Caco-2 (cell line): ENCODE data around the gene ENTPD2. TPM values are rescaled to one million over a fixed set of nuclear protein-coding genes. Genes with fewer than 3 reads are reported as not detected.

Experiments used
- BruUV-seq: library from RNA; stranded (reverse); fragments of 400-500 nt; replicated peaks from 2 replicates; lab custom pipeline; 2021; lab: Mats Ljungman, UMichigan
- CTCF ChIA-PET: fragments of 300-600 bp; sonication (Branson Sonifier 250); formaldehyde crosslinking; loops from one replicate; lab custom pipeline; 2022; ENCODE audit warnings: antibody characterized with exemption; lab: Charles Lee
- POLR2A ChIA-PET: fragments of 300-600 bp; sonication (Branson Sonifier 250); formaldehyde crosslinking; loops from one replicate; lab custom pipeline; 2022; ENCODE audit warnings: antibody characterized with exemption; lab: Charles Lee
- DNase-seq, 2 experiments: peaks; one replicate each; pipeline versions ENCODE4 v3.0.0 to v3.0.0-alpha.2; 2020 to 2022
- H3K27me3 ChIP-seq: replicated peaks from 2 replicates; pipeline ENCODE4 v1.6.0; 2011; ENCODE audit warnings: low read length; ENCODE audit not compliant: control insufficient read depth, insufficient read depth
- H3K36me3 ChIP-seq: 2 replicates; pipeline ENCODE4 v1.5.1; 2011; ENCODE audit warnings: low read length; ENCODE audit not compliant: control insufficient read depth, insufficient read depth
- H3K4me1 ChIP-seq: fragments of 250-450 bp; sonication (Bioruptor Pico); 2 replicates; pipeline ENCODE4 v1.5.1; 2020; ENCODE audit warnings: mild to moderate bottlenecking
- H3K4me3 ChIP-seq: 2 replicates; pipeline ENCODE4 v1.5.1; 2011; ENCODE audit warnings: low read depth, mild to moderate bottlenecking, control low read depth, low read length
- H3K9me3 ChIP-seq: fragments of 250-450 bp; sonication (Bioruptor Pico); 2 replicates; pipeline ENCODE4 v1.5.1; 2020; ENCODE audit warnings: mild to moderate bottlenecking, moderate library complexity
- H3K27ac Mint-ChIP-seq: one replicate; pipeline ENCODE4 v1.8.0; 2022; ENCODE audit warnings: mixed read lengths; ENCODE audit not compliant: unreplicated experiment
- H3K27me3 Mint-ChIP-seq: one replicate; pipeline ENCODE4 v1.8.0; 2022; ENCODE audit warnings: mixed read lengths; ENCODE audit not compliant: insufficient read depth, unreplicated experiment
- H3K36me3 Mint-ChIP-seq: one replicate; pipeline ENCODE4 v1.8.0; 2022; ENCODE audit warnings: mild to moderate bottlenecking, mixed read lengths; ENCODE audit not compliant: insufficient read depth, unreplicated experiment
- H3K4me1 Mint-ChIP-seq: one replicate; pipeline ENCODE4 v1.8.0; 2022; ENCODE audit warnings: low read depth, mixed read lengths; ENCODE audit not compliant: unreplicated experiment
- H3K4me3 Mint-ChIP-seq: one replicate; pipeline ENCODE4 v1.8.0; 2022; ENCODE audit warnings: mild to moderate bottlenecking, moderate library complexity, mixed read lengths; ENCODE audit not compliant: unreplicated experiment
- H3K9me3 Mint-ChIP-seq: one replicate; pipeline ENCODE4 v1.8.0; 2022; ENCODE audit warnings: mixed read lengths; ENCODE audit not compliant: unreplicated experiment
- intact Hi-C: fragments of 100-400 bp; cut with micrococcal nuclease; formaldehyde crosslinking; loops from one replicate; pipeline ENCODE4 v1.10.0; 2022; ENCODE audit not compliant: unreplicated experiment
- total RNA-seq: library from RNA; stranded (reverse); gene quantifications from 2 replicates; pipeline ENCODE4 v1.2.3, GENCODE V29; 2022
- TF ChIP-seq, protein P1 (sequence below), 2 experiments: fragments of 200-600 bp in 1 of 2; IDR thresholded peaks; 1 replicate in 1 of 2; 2 replicates in 1 of 2; pipeline versions ENCODE4 v1.5.1 to v1.8.0; 2011 to 2022; ENCODE audit warnings: antibody characterized with exemption in 1 of 2, control low read depth in 1 of 2, inconsistent platforms in 1 of 2, low read depth in 1 of 2, low read length in 1 of 2, mild to moderate bottlenecking in 1 of 2, moderate library complexity in 1 of 2; ENCODE audit not compliant: insufficient read depth in 1 of 2, severe bottlenecking in 1 of 2, unreplicated experiment in 1 of 2

Gene ENTPD2
- total RNA-seq, 1 experiment from 2014 or later = 2.9 TPM

DNA sequence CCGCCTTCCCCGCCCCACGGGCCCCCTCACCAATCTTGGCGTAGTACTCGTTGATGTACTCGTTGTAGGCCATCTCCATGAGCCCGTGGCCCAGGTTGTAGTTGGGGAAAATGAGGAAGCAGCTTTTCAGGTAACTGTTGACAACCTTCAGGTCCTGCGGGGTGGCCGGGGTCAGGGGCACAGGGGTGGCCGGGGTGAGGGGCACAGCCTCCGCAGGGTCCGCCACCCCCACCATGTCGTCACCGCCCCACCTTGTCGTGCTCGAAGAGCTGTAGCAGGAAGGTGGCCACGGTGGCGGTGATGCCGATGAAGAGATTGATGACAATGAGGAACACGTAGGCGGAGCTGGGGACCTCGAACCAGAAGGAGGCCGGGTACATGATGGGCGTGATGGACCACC is 42.7 kb downstream of the ENTPD2 start:
- H3K27ac Mint-ChIP-seq = no peak overlapping the region
- Histone ChIP-seq H3K36me3 (no peaks in the 10 kb centered on the region; the same call in 1 of the 2 replicates), H3K4me3 (no peak overlapping the region), H3K27me3 (no peaks in the 10 kb centered on the region), H3K4me1 (no peaks in the 10 kb centered on the region), H3K9me3 (no peaks in the 10 kb centered on the region)
- ChIA-PET POLR2A (no interaction called here), CTCF (no interaction called here)
- TF ChIP-seq, protein P1, sequence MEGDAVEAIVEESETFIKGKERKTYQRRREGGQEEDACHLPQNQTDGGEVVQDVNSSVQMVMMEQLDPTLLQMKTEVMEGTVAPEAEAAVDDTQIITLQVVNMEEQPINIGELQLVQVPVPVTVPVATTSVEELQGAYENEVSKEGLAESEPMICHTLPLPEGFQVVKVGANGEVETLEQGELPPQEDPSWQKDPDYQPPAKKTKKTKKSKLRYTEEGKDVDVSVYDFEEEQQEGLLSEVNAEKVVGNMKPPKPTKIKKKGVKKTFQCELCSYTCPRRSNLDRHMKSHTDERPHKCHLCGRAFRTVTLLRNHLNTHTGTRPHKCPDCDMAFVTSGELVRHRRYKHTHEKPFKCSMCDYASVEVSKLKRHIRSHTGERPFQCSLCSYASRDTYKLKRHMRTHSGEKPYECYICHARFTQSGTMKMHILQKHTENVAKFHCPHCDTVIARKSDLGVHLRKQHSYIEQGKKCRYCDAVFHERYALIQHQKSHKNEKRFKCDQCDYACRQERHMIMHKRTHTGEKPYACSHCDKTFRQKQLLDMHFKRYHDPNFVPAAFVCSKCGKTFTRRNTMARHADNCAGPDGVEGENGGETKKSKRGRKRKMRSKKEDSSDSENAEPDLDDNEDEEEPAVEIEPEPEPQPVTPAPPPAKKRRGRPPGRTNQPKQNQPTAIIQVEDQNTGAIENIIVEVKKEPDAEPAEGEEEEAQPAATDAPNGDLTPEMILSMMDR (IDR thresholded peaks at IDR 0.05; ENCODE audit: insufficient read depth in 1 of 2, low read depth in 1 of 2, low read length in 1 of 2, severe bottlenecking in 1 of 2, unreplicated experiment in 1 of 2) = no peak
- no peaks in the 10 kb centered on the region for H3K36me3 Mint-ChIP-seq
- H3K4me3 Mint-ChIP-seq = no peak overlapping the region
- BruUV-seq = no TSS peak
- DNase-seq = no peak
- H3K9me3 Mint-ChIP-seq = no peaks in the 10 kb centered on the region
- H3K27me3 Mint-ChIP-seq = no peaks in the 10 kb centered on the region
- intact Hi-C loops = no loop called here
- no peaks in the 10 kb centered on the region for H3K4me1 Mint-ChIP-seq

DNA sequence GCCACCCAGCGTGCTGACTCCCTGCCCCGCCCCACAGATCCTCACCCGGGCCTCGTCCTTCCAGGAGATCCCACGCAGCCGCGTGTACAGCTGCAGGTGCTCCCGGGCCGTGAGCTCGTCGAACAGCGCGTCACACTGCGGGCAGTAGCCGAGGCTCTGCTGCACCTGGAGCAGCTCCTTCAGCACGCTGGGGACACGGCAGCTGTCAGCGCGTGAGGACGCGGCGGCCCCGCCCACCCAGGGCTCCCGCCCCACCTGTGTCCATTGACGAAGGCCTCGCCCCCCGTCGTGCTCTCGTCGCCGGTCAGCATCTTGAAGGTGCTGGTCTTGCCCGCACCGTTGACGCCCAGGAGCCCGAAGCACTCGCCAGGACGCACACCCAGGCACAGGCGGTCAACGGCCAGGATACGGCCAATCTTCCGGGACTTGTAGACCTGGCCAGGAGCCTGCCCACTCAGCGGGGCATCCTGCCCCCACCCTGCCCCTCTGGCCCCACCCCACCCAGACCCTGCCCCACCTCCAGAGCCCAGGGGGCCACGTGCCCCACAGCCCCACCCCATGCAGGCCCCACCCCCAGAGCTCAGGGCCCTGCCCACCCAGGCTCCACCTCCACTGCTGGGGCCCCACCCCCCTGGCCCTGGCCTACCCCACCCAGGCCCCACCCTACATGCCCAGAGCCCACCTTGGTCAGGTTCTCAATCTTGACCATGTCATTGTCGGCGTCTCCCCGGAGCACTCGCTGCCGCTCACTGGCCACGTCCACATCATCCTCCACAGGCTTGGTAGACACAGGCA is 43.7 kb downstream of the ENTPD2 start:
- no peaks in the 10 kb centered on the region for H3K36me3 Mint-ChIP-seq
- TF ChIP-seq, protein P1 (IDR thresholded peaks at IDR 0.05; ENCODE audit: insufficient read depth in 1 of 2, low read depth in 1 of 2, low read length in 1 of 2, severe bottlenecking in 1 of 2, unreplicated experiment in 1 of 2) = no peak
- no TSS peak for BruUV-seq
- no peaks in the 10 kb centered on the region for H3K4me1 Mint-ChIP-seq
- H3K4me3 Mint-ChIP-seq = no peak overlapping the region
- Histone ChIP-seq H3K36me3 (no peaks in the 10 kb centered on the region), H3K27me3 (no peaks in the 10 kb centered on the region), H3K4me3 (no peak overlapping the region), H3K9me3 (no peaks in the 10 kb centered on the region), H3K4me1 (no peaks in the 10 kb centered on the region)
- DNase-seq = no peak
- CTCF ChIA-PET = interaction anchor here (0.6 kb wide), 2 partner anchors 22 to 638 kb away, joined by 3 to 7 read pairs; partner anchors contain the start of gene FUT7
- H3K9me3 Mint-ChIP-seq = no peaks in the 10 kb centered on the region
- POLR2A ChIA-PET = interaction anchor here (0.5 kb wide), 1 partner anchor 42 kb away, joined by 5 read pairs; no protein-coding TSS in a partner anchor
- no peak overlapping the region for H3K27ac Mint-ChIP-seq
- no peaks in the 10 kb centered on the region for H3K27me3 Mint-ChIP-seq
- intact Hi-C loops = no loop called here

DNA sequence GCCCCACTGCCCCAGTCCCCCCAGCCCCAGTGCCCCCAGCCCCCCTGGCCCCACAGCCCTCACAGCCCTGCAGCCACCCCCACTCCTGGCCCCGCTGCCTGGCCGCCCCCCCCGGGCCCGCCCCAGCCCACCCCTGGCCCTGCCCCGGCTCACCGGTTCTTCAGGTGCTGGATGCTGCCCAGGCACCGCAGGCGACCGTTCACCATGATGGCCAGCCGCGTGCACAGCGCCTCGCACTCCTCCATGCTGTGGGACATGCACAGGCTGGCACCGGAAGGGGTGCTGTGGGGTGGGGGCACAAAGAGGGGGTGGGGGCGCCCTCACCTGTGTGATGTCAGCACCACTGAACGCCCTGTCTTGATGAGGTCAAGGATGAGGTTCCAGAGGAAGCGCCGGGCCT is 44.6 kb downstream of the ENTPD2 start:
- H3K4me3 Mint-ChIP-seq = no peak overlapping the region
- intact Hi-C loops = no loop called here
- POLR2A ChIA-PET = no interaction called here
- no peaks in the 10 kb centered on the region for H3K36me3 Mint-ChIP-seq
- no peaks in the 10 kb centered on the region for H3K4me1 Mint-ChIP-seq
- H3K4me1 ChIP-seq = no peaks in the 10 kb centered on the region
- H3K36me3 ChIP-seq = no peaks in the 10 kb centered on the region
- H3K4me3 ChIP-seq = no peak overlapping the region
- no peaks in the 10 kb centered on the region for H3K27me3 Mint-ChIP-seq
- H3K27me3 ChIP-seq = no peaks in the 10 kb centered on the region
- no TSS peak for BruUV-seq
- no peaks in the 10 kb centered on the region for H3K9me3 ChIP-seq
- CTCF ChIA-PET = interaction anchor here (0.6 kb wide), 1 partner anchor 23 kb away, joined by 7 read pairs; the partner anchor contains the start of gene FUT7
- no peak for DNase-seq
- H3K27ac Mint-ChIP-seq = no peak overlapping the region
- H3K9me3 Mint-ChIP-seq = no peaks in the 10 kb centered on the region
- TF ChIP-seq, protein P1 (IDR thresholded peaks at IDR 0.05; ENCODE audit: insufficient read depth in 1 of 2, low read depth in 1 of 2, low read length in 1 of 2, severe bottlenecking in 1 of 2, unreplicated experiment in 1 of 2) = no peak
